Stimulated activated CD4-positive, alpha-beta T cell treated with anti-CD3 and anti-CD28 coated beads, Interleukin-12 subunit alpha, Interleukin-12 subunit beta, amount 100 ng/mL, for 48 hours (primary cell): Measurements from ENCODE around the gene LRP1-AS.
"Not testable (repeated sequence)": the region's sequence is repeated elsewhere in the genome, so short reads cannot be mapped to it uniquely, and the experiment has no call there.

Experiments used
- DNase-seq, 3 donors: peaks; one replicate each; pipeline ENCODE4 v3.0.0-alpha.2; 2020; ENCODE audit warnings: low read depth in 2 of 3, low spot score in 1 of 3

Gene LRP1-AS

GRCh38 chr12:57124261-57124877 lies 23.1 kb downstream of the LRP1-AS start:
- peak; percentile 59 to 84 (median 61) for DNase-seq

- DNase-seq, result no peak
These were observed 23.6 kb downstream of the LRP1-AS start for GRCh38 chr12:57123813-57124212.

- not testable (repeated sequence) for DNase-seq
These were observed 26.7 kb downstream of the LRP1-AS start for GRCh38 chr12:57120718-57121117.

GRCh38 chr12:57119294-57120085 lies 27.9 kb downstream of the LRP1-AS start:
- no peak for DNase-seq

- DNase-seq, result no peak
These were observed 28.6 kb downstream of the LRP1-AS start for GRCh38 chr12:57118711-57119271.

DNA sequence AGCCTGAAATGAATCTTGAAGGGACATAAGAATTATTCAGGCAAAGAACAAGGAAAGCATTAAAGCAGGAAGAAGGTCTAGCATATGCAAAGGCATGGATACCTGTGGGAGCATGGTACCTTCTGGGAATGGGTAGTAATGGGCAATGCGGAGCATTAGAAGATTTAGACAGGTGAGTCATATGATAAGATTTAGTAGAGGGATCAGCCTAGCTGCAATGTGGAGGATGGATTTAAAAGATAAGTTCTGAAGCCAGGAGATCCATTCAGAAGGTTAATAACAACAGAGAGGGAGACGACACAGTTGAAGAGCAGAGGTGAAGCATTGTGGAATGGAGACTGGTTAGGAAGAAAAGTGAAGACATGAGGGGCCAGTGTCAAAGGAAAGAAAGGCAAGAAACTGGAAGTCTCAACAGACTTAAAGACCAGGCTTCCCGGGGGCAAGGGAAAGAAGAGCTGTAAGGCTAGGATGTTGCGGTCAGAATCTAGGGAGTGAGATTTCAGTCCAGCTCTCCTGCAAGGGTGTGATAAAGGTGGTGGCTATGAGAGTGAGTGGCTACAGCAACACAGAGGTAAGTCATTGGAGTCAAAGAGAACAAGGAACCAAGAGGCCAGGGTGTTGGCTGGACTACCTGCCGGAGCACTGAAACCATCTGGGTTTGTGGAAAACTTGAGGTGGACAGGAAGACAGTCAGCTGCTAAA lies 30.7 kb downstream of the LRP1-AS start:
- no peak for DNase-seq

DNA sequence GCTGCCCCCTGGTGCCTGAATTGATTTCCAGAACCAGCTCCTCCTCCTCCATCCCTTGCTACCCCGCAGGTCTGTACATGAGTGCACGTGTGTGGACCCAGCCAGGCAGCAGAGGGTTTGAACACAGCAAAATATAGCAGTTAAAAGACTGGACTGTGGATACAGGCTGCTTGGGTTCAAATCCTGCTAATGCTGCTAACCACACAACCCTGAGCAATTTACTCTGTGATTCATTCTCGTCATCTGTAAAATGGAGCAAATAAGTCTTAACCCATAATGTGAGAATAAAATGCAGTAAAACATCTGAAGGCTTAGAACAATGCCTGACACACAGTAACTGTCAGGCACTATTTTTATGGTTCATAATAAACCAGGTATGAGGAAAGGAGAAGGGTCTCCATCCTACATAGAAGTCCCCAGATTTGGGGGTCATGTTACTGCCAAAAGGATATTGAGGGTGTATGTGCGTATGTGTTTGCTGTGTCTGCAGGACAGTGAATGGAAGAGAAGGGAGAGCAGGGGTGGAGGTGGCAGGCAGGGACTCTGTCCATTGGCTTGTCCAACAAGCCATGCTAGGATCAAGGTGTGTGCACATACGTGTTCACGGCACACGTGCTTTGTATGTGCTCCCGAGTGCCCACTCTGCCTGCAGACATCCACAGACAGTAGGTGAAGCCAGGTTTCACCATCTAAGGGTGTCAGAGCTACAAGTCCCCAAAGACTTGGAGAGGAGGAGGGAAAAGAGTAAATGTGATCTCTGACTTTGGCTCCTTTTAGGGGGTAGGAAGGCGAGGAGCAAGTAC lies 34.7 kb downstream of the LRP1-AS start:
- peak in 1 of 3 donors; percentile 84 for DNase-seq

DNA sequence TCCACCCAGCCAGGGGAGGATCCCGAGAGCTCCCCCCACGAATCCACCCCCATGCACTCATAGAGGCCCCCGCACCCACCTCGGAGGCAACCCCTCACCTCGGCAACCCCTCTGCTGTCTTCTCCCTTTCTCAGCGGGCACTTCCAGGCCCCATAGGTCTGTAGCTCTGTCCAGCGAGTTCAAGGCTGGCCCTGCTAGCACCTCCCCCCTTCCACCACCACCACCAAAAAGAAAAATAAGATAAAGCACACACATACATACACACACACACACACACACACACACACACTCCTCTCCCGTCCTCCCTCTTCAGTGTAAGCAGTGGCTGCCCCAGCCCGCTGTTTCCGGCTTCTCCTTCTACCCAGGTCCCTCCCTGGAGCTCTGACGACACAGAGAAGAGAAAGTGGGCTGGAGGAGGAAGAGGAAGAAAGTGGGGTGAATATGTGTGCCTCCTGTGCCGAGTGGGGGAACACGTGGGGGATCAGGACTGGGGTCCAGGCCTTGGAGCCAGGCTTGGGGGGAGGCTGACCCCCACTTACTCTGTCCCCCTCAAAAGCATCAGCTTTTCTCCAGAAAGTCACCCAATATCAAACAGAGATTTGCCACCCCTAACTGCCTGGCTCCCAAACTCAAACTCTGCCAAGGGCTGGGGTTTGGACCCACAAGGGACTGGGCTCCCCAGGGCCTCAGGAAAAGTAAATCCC lies 36.2 kb downstream of the LRP1-AS start, which contains the start of gene STAT6:
STAT6 (minus strand) TSS at position 332 of the 704 bp plus-strand sequence. CDS start 3,084 bp downstream, outside the sequence.
- DNase-seq, result peak; percentile 64 to 77 (median 74)

DNA sequence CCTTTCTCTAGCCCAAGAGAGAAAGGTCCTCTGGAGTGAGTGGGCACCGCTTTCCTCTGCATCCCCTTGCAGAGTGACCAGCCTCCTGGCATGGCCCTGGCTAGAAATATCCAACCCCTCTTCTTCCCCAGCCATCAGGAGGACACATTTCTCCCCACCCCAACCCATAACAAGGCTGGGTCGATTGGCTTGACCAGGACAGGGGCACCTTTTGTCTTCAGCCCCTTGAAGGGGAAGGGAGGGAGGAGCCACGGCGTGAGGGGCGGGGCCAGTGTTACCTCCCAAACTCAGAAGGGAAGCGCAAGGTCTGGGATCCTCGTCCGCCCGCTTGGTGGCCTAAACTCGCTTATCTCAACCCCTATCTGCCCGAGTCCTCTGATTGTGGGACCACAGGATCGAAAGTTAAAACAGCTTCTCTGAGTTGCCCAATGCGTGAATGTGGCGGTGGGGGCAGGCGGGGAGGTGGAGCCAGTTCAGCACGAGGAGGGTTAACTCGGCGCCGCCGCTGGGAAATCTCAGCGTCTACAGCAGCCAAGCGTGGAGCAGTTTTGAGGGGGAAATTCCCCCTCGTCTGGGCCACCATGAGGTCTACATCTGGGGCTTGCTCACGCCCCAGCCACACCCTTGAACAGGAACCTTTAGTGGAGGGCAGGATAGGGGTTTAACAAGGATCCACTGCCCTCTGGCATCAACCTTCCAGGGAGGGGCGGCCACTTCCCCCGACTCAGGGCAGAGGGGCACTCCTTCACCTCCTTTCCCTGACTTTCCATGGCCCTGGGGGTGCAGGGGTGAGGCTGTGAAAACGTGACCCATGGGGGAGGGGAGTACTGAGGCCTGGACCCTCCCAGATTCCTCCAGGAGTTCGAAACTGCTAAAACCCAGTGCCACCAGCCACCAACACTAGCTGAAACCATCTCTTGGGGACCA lies 37.1 kb downstream of the LRP1-AS start:
- DNase-seq, result peak; percentile 56 to 78 (median 69)

DNA sequence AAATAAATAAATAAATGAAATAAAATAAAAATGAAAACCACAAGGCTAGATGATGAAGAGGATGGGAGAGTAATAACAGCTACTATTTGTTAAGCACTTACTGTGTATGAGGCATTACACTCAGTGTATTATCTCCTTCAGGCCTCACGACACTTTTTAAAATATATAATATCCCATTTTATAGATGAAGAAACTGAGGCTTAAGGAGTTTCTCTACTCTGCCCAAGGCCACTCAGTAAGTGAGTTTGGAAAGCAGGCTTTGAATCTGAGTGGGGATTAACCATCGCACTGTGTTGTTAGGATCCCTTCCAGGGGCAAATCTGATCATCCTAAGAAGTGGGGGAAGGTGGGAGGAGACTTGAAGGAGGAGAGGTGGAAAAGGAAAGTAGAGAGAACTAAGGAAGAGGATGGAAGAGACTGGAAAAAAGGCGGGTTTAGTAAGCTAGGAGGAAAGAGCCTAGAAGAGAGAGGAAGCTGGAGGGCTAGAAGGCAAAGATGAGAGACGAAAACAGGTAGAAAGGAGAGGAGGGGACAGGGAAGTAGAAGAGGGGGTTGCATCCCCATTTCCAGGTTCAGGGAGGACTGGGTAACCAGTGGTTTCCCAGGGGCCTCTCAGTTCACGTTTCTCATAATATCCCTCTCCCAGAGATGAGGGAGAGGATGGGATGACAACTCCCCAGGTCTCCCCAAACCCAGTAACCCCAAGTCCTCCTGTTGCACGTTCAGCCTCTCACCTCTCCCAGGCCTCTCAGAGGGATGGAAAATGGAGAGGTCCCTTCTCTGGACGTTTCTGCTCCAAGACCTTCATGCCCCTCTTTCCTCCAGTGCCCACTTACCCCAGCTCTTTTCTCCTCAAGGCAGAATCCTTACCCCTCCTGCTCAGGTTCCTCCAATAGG lies 38.0 kb downstream of the LRP1-AS start:
- DNase-seq, result no peak

- DNase-seq, result no peak
These were observed 39.8 kb downstream of the LRP1-AS start for GRCh38 chr12:57107456-57108155.

DNA sequence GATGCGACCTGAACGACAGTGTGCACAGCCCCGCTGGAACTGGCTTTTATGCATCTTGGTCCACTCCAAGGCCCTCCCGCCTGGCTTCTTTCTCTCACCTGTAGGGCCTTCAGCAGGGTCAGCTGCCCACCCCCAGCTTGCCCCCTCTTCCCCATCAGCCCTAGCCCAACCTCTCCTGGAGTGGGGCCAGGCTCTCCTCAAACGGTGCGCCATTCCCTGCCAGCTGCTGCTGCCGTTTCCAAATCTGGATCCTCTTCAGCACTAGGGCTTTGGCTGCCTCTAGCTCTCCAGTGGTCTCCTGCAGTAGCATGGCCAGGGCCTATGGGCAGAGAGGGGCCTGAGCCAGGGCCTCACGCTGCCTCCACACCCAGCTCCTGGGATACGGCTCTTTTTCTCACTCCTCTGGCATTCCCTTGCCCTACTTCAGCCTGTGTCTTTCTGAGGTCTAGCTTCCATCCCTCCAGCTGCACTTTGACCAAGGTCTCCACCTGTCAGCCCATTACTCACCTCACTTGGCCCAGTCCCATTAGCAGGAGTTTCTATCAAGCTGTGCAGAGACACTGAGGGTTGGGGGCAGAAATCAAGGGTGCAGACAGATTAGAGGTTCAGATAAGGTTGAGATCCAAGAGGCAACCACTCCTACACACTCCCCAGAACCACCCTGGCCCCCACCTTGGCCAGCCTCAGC lies 41.3 kb downstream of the LRP1-AS start:
- DNase-seq, result no peak

DNA sequence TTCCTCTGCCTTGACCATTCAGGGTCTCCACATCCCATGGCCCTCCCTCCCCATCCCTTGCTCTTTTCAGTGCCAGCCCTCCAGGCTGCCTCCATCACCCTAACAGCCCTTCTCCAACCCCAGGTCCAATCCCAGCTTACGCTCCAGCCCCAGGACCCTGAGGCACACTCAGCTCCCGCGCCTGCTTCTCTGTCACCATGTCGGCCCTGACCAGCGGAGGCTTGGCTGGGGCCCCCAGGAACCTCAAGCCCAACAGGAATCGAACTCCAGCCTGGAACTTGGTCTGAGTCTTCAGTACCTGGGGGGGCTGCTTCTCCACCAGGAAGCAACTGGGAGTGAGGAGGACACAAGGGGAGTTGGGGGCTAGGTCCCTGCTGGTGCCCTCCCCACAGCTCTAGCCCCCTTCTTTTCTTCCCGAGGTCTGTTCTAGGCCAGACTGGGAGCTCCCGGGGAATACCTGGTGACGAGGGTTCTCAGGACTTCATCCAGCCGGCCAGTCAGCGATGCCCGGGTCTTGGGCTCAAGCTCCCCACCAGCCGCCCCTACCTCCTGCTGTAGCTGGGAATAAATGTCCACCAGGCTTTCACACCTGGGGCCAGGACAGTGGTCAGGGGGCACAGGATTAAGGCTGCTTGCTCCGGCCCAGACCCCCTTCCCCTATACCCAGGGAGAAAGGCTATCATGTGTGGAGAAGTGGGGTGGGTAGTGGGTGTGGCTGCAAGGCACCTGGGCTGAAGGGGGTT lies 42.2 kb downstream of the LRP1-AS start:
- DNase-seq, result no peak

GRCh38 chr12:57104292-57104910 lies 43.0 kb downstream of the LRP1-AS start:
- DNase-seq, result no peak

- DNase-seq, result no peak
These were observed 43.6 kb downstream of the LRP1-AS start for GRCh38 chr12:57103856-57104255.
